Fibroblast of the aortic adventitia (primary cell): ENCODE results near the gene ACSF3. TPM values are rescaled to one million over a fixed set of nuclear protein-coding genes. Genes with fewer than 3 reads are reported as not detected.

ENCODE experiments used
- DNase-seq: peaks from one replicate; pipeline ENCODE4 v3.0.0-alpha.2; 2010; ENCODE audit warnings: low read depth
- H3K4me3 ChIP-seq: 2 replicates; pipeline ENCODE4 v1.5.1; 2011; ENCODE audit warnings: low read depth, mild to moderate bottlenecking, control low read depth, low read length, moderate library complexity
- CTCF ChIP-seq: IDR thresholded peaks from 2 replicates; pipeline ENCODE4 v1.5.1; 2011; ENCODE audit warnings: mild to moderate bottlenecking, low read length, control low read depth, inconsistent platforms; ENCODE audit not compliant: insufficient read depth
- total RNA-seq: library from RNA; depleted of rRNA; stranded (reverse); fragments of >200 nt; gene quantifications from 2 replicates; pipeline ENCODE4 v1.2.3, GENCODE V29; 2012; ENCODE audit warnings: low replicate concordance

The ACSF3 gene
- total RNA-seq, 1 donor, result 17.6 TPM

GRCh38 chr16:89110641-89111040, 17.0 kb downstream of the ACSF3 start:
- no peak for DNase-seq
- no peak for TF ChIP-seq CTCF
- no peak overlapping the region for H3K4me3 ChIP-seq

GRCh38 chr16:89111263-89111662, 17.6 kb downstream of the ACSF3 start:
- no peak overlapping the region for H3K4me3 ChIP-seq
- DNase-seq, result no peak
- TF ChIP-seq CTCF, result no peak

GRCh38 chr16:89112377-89113151, 18.9 kb downstream of the ACSF3 start:
- TF ChIP-seq CTCF, result no peak
- no peak for DNase-seq
- H3K4me3 ChIP-seq, result no peak overlapping the region

GRCh38 chr16:89113152-89113547, 19.5 kb downstream of the ACSF3 start:
- DNase-seq, result no peak
- no peak for TF ChIP-seq CTCF

GRCh38 chr16:89113661-89114060, 20.0 kb downstream of the ACSF3 start:
- TF ChIP-seq CTCF, result no peak
- DNase-seq, result no peak
- H3K4me3 ChIP-seq, result no peak overlapping the region

More at GRCh38 chr16:89113152-89113547, 19.5 kb downstream of the ACSF3 start:
- H3K4me3 ChIP-seq, result no peak overlapping the region

GRCh38 chr16:89114159-89114981, 20.7 kb downstream of the ACSF3 start:
- no peak for TF ChIP-seq CTCF
- H3K4me3 ChIP-seq, result no peak overlapping the region
- no peak for DNase-seq
